GM21723 (cell line): ENCODE data around the gene TWIST2.

ENCODE experiments used
- ATAC-seq: cut with Tn5 transposase; IDR thresholded peaks from one replicate; pipeline ENCODE4 v1.9.1; 2021; ENCODE audit warnings: mild to moderate bottlenecking, moderate library complexity; ENCODE audit not compliant: unreplicated experiment

Gene TWIST2

GRCh38 chr2:238835726-238836301 is 12.1 kb upstream of the TWIST2 start:
- ATAC-seq = no peak

GRCh38 chr2:238838786-238839327 is 9.0 kb upstream of the TWIST2 start:
- ATAC-seq = no peak

- no peak for ATAC-seq
These were observed 8.5 kb upstream of the TWIST2 start for GRCh38 chr2:238839428-238839827.

- no peak for ATAC-seq
These were observed 6.2 kb upstream of the TWIST2 start for GRCh38 chr2:238841542-238842164.

- no peak for ATAC-seq
These were observed 4.4 kb upstream of the TWIST2 start for GRCh38 chr2:238843476-238843875.

- no peak for ATAC-seq
These were observed 2.1 kb upstream of the TWIST2 start for GRCh38 chr2:238845583-238846377.

GRCh38 chr2:238846378-238846627 is 1.6 kb upstream of the TWIST2 start:
- no peak for ATAC-seq

- no peak for ATAC-seq
These were observed 1.1 kb upstream of the TWIST2 start for GRCh38 chr2:238846628-238847418.

- ATAC-seq = no peak
These were observed 475 bp upstream of the TWIST2 start for GRCh38 chr2:238847419-238847801.

GRCh38 chr2:238848691-238848975 is 748 bp downstream of the TWIST2 start:
- ATAC-seq = no peak

- no peak for ATAC-seq
These were observed 1.3 kb downstream of the TWIST2 start for GRCh38 chr2:238848976-238849853.

- ATAC-seq = no peak
These were observed 2.2 kb downstream of the TWIST2 start for GRCh38 chr2:238850091-238850490.

GRCh38 chr2:238851026-238851425 is 3.1 kb downstream of the TWIST2 start:
- no peak for ATAC-seq

- no peak for ATAC-seq
These were observed 3.9 kb downstream of the TWIST2 start for GRCh38 chr2:238851761-238852160.

GRCh38 chr2:238852206-238852869 is 4.5 kb downstream of the TWIST2 start:
- no peak for ATAC-seq

- no peak for ATAC-seq
These were observed 5.3 kb downstream of the TWIST2 start for GRCh38 chr2:238853218-238853617.

- no peak for ATAC-seq
These were observed 5.8 kb downstream of the TWIST2 start for GRCh38 chr2:238853721-238854120.

- no peak for ATAC-seq
These were observed 6.4 kb downstream of the TWIST2 start for GRCh38 chr2:238854246-238854645.

- no peak for ATAC-seq
These were observed 6.9 kb downstream of the TWIST2 start for GRCh38 chr2:238854699-238855229.

GRCh38 chr2:238855299-238855698 is 7.4 kb downstream of the TWIST2 start:
- no peak for ATAC-seq
